Dermis microvascular lymphatic vessel endothelial cell (primary cell): ENCODE data around the gene TANK. TPM values are rescaled to one million over a fixed set of nuclear protein-coding genes. Genes with fewer than 3 reads are reported as not detected.
A peak's percentile ranks its signal among the peaks of the same experiment; 100 is the strongest.

Source experiments
- DNase-seq, 2 donors: peaks; one replicate each; pipeline versions ENCODE4 v3.0.0 to v3.0.0-alpha.2; 2010; ENCODE audit warnings: low read depth in 2 of 2
- total RNA-seq: library from RNA; depleted of rRNA; stranded (reverse); fragments of >200 nt; gene quantifications from 2 replicates; pipeline ENCODE4 v1.2.1, GENCODE V29; 2014

Gene TANK
- total RNA-seq, 1 donor from 2014 or later: 57.0 TPM

- no peak for DNase-seq
Measured at GRCh38 chr2:161133366-161133765, 26.9 kb upstream of the TANK start.

GRCh38 chr2:161134547-161135518 lies 25.4 kb upstream of the TANK start:
- peak in 1 of 2 donors; percentile 77 for DNase-seq

GRCh38 chr2:161135951-161136593 lies 24.2 kb upstream of the TANK start:
- DNase-seq: no peak

- peak in 1 of 2 donors; percentile 86 for DNase-seq
Measured at GRCh38 chr2:161136696-161137324, 23.4 kb upstream of the TANK start.

- no peak for DNase-seq
Measured at GRCh38 chr2:161138429-161138828, 21.8 kb upstream of the TANK start.

- peak; percentile 54 to 72 for DNase-seq
Measured at GRCh38 chr2:161139098-161139987, 20.9 kb upstream of the TANK start.

GRCh38 chr2:161141033-161141432 lies 19.2 kb upstream of the TANK start:
- no peak for DNase-seq

GRCh38 chr2:161146209-161146775 lies 13.9 kb upstream of the TANK start:
- no peak for DNase-seq

GRCh38 chr2:161146996-161147395 lies 13.2 kb upstream of the TANK start:
- DNase-seq: no peak

- DNase-seq: no peak
Measured at GRCh38 chr2:161147856-161148255, 12.4 kb upstream of the TANK start.

- DNase-seq: no peak
Measured at GRCh38 chr2:161150704-161151103, 9.5 kb upstream of the TANK start.

- no peak for DNase-seq
Measured at GRCh38 chr2:161152302-161152701, 7.9 kb upstream of the TANK start.

- no peak for DNase-seq
Measured at GRCh38 chr2:161158882-161159281, 1.3 kb upstream of the TANK start.

- no peak for DNase-seq
Measured at GRCh38 chr2:161159456-161160225, 587 bp upstream of the TANK start.

GRCh38 chr2:161161074-161161706 lies 962 bp downstream of the TANK start:
- no peak for DNase-seq

- DNase-seq: no peak
Measured at GRCh38 chr2:161163440-161163839, 3.2 kb downstream of the TANK start.

GRCh38 chr2:161164161-161164560 lies 3.9 kb downstream of the TANK start:
- no peak for DNase-seq

- no peak for DNase-seq
Measured at GRCh38 chr2:161165266-161165665, 5.0 kb downstream of the TANK start.

- no peak for DNase-seq
Measured at GRCh38 chr2:161165811-161166210, 5.6 kb downstream of the TANK start.
